ENCODE measurements around the gene CFAP57.
"Not testable (repeated sequence)": the region's sequence is repeated elsewhere in the genome, so short reads cannot be mapped to it uniquely, and the experiment has no call there.

Gene CFAP57

GRCh38 chr1:43177691-43178090, 5.6 kb downstream of the CFAP57 start:
- no peak for DNase-seq

GRCh38 chr1:43184388-43184787, 12.3 kb downstream of the CFAP57 start:
- DNase-seq: no peak

DNA sequence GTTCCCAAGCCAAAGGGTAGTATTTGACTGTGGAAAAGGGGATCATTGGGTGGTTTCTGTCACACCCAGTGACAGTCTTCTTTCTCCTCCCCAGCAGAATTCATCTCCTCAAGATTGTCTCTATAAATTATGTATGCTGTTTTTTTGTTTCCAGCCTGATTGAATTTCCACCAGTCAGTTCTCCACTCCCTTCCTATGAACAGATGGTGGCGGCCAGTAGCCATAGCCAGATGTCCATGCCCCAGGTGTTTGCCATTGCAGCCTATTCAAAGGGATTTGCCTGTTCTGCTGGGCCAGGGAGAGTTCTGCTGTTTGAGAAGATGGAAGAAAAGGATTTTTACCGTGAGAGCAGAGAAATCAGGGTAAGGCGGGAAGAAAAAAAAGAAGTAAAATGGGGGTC, 12.9 kb downstream of the CFAP57 start:
- DNase-seq: no peak

DNA sequence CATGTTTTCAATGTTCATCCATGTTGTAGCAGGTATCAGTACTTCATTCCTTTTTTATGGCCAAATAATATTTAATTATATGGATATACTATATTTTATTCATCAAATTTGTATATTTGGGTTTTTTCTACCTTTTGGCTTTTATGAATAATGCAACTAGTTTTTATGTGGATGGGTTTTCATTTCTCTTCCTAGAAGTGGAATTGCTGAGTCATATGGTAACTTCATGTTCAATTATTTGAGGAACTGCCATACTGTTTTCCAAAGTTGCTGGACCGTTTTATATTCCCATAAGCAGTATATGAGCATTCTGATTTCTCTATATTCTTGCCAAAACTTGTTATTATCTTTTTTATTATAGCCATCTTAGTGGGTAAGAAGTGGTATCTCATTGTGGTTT, 16.0 kb downstream of the CFAP57 start:
- no peak for DNase-seq

DNA sequence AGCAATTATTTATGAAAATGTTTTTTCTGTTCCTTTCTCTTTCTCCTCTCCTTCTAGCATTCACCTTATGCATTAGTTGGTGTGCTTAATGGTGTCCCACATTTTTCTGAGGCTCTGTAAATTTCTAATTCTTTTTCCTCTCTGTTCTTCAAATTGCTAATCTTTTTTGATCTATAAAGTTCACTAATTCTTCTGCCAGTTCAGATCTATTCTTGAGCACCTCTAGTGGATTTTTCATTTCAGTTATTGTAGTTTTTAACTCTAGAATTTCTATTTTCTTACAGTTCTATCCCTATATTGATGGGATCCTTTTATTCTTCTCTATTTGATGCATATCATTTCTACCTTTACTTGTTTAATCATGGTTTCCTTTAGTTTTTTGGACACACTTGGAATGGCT, 22.4 kb downstream of the CFAP57 start:
- DNase-seq: no peak

- DNase-seq: peak; percentile 38
Observed at GRCh38 chr1:43197343-43198127, 25.4 kb downstream of the CFAP57 start.

GRCh38 chr1:43199093-43199726, 27.1 kb downstream of the CFAP57 start:
- peak; percentile 97 for DNase-seq

DNA sequence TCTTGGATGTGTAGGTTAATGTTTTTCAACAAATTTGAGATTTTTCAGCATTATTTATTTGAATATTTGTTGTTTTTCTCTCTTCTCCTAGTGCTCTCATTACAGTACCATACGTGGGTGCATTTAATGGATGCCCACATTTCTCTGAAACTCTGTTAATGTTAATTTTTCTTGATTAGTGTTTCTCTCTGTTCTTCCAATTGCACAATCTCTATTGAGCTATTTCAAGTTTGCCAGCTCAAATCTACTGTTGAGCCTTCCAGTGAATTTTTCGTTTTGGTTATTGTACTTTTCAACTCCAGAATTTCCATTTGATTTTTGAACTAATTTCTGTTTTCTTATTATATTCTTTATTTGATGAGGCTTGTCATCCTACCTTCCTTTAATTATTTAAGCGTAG, 31.7 kb downstream of the CFAP57 start:
- no peak for DNase-seq

- no peak for DNase-seq
Observed at GRCh38 chr1:43204394-43204793, 32.3 kb downstream of the CFAP57 start.

GRCh38 chr1:43205671-43206070, 33.5 kb downstream of the CFAP57 start:
- DNase-seq: no peak

DNA sequence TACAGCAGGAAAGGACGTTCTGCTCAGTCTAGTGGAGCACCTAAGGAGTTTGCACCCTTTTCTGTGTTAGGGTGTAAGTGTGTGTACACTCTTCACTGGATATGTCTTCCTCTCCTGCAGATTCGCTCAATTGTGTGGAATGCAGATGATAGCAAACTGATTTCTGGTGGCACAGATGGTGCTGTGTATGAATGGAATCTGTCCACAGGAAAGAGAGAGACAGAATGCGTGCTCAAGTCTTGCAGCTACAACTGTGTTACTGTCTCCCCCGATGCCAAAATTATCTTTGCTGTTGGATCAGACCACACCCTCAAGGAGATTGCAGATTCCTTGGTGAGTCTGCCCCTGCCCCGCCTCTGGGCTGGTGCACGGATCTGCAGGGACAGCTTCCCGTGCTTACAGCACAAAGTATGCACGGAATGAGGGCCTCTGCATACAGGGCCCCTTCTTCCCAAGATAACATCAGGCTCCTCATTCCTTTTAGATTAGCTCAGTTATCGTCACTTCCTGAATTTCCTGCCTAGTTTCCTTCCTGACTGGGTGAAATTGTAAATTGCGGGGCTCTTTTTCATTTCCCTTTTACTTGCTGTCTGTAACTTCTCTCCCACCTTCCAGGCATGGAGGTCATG, 34.6 kb downstream of the CFAP57 start:
- no peak for DNase-seq

- no peak for DNase-seq
Observed at GRCh38 chr1:43207229-43207853, 35.2 kb downstream of the CFAP57 start.

DNA sequence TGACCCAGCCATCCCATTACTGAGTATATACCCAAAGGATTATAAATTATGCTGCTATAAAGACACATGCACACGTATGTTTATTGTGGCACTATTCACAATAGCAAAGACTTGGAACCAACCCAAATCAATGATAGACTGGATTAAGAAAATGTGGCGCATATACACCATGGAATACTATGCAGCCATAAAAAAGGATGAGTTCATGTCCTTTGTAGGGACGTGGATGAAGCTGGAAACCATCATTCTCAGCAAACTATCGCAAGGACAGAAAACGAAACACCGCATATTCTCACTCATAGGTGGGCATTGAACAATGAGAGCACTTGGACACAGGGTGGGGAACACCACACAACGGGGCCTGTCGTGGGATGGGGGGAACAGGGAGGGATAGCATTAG, 36.1 kb downstream of the CFAP57 start:
- DNase-seq: not testable (repeated sequence)

GRCh38 chr1:43214501-43215444, 42.6 kb downstream of the CFAP57 start:
- no peak for DNase-seq

DNA sequence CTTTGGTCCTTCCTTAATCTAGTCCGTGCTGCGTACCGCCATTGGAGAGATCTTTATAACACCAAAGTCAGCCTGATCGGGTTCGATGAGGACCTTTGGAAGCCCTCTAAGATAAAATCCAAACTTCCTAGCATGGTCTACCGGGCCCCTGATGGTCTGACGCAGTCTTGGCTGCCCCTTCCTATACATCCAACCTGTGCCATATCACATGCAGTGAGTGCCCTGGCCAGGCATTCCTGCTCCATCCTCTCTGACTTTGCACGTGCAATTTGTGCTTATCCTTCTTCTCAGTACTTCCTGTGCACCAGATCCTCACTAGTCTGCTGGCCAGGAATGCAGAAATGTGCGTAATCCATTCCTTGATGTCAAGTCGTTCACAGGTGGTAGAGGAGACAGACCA, 45.6 kb downstream of the CFAP57 start:
- DNase-seq: no peak

DNA sequence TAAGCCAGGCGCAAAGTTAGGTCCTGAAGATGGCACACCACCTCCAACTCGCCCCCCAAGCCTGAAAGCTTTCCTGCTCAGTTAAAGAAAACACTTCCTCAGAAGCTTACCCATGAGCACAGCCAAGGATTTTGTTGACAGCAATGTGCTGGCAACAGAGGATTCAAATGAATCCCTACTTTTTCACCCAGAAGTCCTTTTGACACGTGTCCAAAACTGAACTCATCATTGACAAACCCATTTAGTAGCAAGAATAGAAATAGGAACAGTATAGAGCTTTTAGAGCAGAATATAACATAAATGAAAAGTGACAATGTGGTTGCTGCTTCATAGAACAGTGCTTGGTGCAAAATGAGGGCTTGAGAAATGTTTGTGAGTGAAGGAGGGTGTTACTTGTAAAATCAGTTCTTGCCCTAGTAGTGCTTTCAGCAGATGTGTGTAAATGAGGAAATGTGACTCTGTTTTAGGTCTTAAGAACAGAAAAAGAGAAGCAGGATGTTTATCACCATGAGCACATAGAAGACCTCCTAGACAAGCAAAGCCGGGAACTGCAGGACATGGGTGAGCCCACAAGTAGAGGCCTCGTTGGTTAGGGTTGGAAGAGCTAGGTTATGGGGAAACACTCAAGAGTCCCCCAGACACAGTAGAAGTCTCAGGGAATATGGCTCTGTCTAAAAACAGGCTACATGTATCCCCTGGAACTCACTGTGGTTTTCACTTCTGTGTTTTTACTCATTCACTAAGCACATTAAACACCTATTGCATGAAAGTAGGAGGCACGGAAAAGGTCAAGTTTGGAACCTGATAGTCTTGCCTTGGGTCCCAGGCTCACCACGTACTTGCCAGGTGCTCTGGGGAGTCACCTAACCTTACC, 49.0 kb downstream of the CFAP57 start:
- DNase-seq: no peak

- no peak for DNase-seq
Observed at GRCh38 chr1:43221797-43222196, 49.7 kb downstream of the CFAP57 start.

DNA sequence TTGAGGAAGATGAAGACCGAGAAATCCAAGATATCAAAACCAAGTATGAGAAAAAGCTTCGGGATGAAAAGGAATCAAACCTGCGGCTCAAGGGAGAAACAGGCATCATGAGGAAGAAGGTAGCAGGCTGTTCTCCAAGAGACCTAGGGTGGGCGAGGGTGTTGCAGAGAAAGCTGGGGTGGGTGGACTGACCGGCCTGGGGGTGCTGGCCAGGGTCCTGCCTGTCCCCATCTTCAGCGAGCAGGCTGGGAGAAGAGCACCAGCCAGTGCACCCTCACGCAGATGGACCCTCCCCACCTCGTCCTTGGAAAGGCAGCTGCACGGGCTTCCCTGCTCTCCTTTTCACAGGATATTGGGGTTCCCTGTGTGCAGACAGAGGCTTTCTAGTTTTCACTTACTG, 50.7 kb downstream of the CFAP57 start:
- DNase-seq: no peak

- no peak for DNase-seq
Observed at GRCh38 chr1:43225168-43225567, 53.0 kb downstream of the CFAP57 start.

- peak; percentile 99 for DNase-seq
Observed at GRCh38 chr1:43227143-43227764, 55.1 kb downstream of the CFAP57 start.
